ENCODE results near the gene SRL.
"Not testable (repeated sequence)": the region's sequence is repeated elsewhere in the genome, so short reads cannot be mapped to it uniquely, and the experiment has no call there.

The SRL gene

GRCh38 chr16:4257646-4258556 lies 16.0 kb upstream of the SRL start:
- DNase-seq: no peak

DNA sequence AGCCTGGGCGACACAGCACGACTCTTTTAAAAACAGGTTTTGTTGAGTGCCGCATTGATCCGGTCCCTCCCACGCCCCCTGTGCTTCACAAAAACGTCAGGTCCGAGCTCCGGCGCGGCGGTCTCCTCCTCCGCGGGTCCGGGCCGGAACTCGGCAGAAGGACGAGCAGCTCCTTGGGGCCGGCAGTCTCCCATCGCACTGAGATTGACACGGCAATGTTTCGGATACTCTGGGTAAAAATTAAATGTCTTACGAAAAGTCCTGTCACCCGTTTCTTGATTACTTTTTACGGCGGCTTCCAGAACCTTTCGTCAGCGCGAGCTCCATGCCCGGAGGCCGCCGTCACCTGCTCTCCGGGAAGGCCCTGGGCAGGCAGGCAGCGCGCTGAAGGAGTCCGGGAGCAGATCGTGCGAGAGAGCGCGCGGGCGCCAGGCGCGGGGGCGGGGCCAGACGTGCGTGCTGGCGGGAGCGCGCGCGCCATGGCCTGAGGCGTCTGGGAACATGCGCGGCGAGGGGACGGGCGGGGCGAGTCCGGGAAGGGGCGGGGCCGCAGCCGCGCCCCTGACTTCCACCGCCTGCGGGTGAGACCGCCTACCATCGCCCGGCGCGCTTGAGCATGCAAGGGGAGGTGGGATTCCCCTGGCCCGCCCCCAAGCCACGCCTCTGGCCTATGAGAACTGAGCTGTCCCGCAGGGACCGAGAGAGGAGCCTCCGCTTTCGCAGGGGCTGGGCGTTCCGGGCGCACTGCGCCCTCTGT lies 11.7 kb upstream of the SRL start:
- peak; percentile 98 for DNase-seq

DNA sequence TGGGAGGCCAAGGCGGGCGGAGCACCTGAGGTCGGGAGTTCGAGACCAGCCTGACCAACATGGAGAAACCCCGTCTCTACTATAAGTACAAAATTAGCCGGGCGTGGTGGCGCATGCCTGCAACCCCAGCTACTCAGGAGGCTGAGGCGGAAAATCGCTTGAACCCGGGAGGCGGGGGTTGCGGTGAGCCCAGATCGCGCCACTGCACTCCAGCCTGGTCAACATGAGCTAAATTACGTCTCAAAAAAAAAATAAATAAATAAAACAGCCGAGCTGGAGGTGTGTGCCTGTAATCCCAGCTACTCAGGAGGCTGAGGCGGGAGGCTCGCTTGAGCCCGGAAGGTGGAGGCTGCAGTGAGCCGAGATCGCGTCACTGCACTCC lies 11.1 kb upstream of the SRL start:
- not testable (repeated sequence) for DNase-seq

GRCh38 chr16:4249530-4250308 lies 7.8 kb upstream of the SRL start:
- DNase-seq: no peak

DNA sequence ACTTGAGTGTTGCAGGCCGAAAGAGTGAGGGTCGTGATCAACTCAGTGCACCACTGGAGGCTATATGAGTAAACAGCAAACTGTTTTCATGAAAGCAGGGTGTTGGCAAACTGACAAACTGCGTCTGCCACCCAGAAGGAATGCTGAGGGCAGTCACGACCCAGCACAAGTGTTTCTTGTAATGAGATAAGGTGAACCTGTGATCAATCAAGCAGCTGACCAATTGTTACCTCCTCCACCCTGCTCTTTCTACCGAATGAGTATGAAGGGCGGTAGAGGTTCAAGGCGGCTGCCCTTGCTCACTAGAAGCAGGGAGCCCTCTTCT lies 5.5 kb upstream of the SRL start:
- DNase-seq: no peak

- no peak for DNase-seq
Observed at GRCh38 chr16:4246777-4247459, 5.0 kb upstream of the SRL start.

- no peak for DNase-seq
Observed at GRCh38 chr16:4245077-4245791, 3.4 kb upstream of the SRL start.

DNA sequence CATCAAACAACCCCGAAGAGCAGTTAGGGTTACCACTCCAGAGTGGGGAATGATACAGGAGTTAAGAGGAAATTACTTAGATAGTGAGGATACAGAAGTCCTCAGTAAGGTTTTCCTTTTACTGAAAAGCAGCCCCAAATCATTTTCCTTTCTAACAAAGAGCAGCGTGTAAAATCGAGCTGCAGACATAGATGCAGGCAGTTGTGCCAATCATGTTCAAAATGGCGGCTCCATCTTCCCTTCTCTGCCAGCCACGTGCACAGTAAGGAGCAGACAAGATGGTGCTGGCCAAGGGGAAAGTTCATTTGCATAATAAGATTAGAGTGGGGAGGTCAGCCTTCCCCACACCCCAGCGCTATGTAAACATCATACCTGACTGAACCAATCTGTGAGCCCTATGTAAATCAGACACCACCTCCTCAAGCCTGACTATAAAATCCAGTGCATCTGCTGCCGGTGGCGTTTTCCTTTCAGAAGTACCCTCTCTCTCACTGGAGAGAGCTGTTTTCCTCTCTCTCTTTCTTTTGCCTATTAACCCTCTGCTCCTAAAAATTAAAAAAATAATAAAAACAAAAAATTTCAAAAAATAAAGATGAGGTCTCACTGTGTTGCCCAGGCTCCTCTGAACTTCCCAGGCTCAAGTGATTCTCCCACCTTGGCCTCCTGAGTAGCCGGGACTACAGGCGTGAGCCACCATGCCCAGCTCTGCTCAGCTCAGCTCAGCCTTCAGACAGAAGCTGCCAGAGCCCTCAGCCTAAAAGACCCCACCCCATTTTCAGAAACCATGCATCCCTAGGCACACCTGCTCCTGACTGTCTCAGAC lies 2.6 kb upstream of the SRL start:
- DNase-seq: no peak

DNA sequence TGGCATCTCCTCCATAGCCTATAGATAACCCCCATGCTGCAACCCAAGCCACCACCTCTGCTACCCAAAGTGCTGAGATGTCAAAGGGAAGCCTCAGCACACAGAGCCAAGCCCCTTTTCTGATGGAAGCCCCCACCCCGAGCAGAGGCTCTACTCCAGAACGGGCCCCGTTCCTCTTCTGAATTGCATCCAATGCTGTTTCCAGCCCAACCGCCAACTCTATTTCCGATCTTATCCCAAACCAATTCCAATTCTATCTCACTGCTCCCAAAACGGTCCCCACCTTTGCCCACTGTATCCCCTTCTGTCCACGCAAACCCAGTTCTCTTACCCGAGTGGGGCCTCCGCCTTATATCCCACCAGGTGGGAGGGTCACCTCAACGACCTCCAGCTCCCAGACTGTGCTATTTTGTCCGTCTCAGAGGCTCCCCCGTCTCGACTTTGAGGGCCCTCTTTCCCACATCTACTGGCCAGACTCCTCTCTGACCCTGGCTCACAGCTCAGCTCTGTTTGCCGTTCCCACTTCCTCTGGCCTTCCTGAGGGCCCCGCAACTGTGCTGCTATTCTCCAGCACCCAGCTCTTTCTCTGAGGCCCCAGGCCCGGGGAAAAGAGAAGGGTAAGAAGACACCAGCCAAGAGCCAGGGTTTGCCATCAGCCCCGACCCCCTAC lies 487 bp downstream of the SRL start:
- DNase-seq: no peak

GRCh38 chr16:4240624-4241023 lies 1.3 kb downstream of the SRL start:
- DNase-seq: no peak

DNA sequence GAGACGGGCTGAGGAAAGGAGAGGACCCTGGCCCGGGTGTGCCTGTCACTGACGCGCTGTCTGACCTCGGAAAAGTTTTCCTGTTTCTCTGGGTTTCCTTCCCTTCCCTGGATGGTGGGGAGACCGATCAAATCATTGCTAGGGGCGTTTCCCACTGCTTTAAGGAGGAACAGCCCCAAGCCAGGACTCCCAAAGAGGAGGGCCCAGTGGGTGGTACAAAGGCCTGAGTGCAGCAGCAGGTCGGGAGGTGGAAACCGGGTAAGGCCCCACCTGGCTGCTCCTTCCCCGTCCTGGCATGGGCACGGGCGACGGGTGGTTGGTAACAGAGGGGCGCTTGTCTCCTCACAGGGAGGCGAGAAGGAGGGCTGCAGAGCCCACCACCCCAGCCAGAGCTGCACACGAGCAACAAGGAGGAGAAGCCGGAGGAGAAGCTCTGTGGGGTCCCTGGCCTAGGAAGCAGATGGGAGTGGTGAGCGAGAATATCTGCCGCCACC lies 2.2 kb downstream of the SRL start:
- DNase-seq: no peak

- DNase-seq: no peak
Observed at GRCh38 chr16:4239020-4239419, 2.9 kb downstream of the SRL start.

DNA sequence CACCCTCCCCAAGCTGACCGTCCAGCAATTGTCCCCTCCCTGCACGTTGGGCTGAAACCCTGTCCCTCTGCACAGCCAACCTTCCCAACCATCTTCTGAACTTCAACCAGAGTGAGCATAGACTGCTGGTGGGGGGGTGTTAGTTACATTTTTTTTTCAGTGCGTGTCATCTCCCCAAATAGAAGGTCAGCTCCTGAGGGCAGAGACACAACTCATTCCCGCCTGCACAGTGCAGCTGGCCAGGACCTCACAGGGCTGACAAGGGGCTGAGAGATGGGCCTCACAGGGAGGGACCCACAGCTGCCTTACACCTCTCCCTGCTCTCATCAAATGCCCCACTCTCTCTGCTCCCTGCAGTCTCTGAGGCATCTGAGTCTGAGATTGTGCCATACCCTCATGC lies 8.4 kb downstream of the SRL start:
- no peak for DNase-seq

GRCh38 chr16:4232541-4233386 lies 9.1 kb downstream of the SRL start:
- DNase-seq: no peak

DNA sequence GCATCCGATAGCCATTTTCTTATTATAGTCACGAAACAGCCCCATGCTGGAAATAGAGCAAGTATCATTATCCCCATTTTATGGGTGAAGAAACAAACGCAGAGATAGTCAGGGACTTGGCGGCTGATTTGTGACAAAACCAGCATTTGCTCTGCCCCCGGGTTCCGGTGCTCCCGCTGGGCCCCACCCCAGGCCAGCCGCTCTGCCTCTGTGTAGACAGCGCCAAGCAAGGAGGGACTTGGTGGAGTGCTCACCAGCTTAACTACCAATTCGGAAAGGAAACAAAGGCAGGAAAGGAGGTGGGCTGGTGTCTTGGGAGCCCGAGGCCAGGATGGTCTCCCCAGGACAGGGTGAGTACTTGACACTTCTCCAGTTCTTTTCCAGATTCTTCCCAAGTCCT lies 10.0 kb downstream of the SRL start:
- no peak for DNase-seq

DNA sequence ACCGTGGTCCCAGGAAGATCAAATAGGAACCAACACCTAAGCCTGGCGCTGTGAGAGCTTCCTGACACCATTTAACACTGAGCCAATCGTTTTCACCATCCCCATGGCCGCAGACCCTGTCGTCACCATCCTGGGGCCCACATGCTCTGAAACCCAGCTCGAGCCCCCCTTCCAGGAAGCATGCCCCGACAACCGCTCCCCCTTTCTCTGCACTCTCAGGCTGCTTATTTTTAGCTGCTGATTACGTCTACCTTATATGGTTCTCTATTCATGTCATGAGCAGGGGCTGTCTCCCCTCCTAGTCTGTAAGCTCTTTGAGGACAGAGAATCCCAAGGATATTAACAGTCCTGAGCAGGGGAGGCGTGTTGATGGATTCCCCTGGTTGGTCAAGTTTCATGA lies 10.5 kb downstream of the SRL start:
- DNase-seq: no peak

GRCh38 chr16:4227040-4227332 lies 14.9 kb downstream of the SRL start:
- no peak for DNase-seq

GRCh38 chr16:4226251-4227039 lies 15.4 kb downstream of the SRL start:
- DNase-seq: no peak

GRCh38 chr16:4225075-4225474 lies 16.8 kb downstream of the SRL start:
- DNase-seq: no peak

All from activated T-cell treated with anti-CD3 and anti-CD28 coated beads for 4 hours (primary cell).